Spleen (tissue), 11 donors: ENCODE results near the gene PTPRE. TPM values are rescaled to one million over a fixed set of nuclear protein-coding genes. Genes with fewer than 3 reads are reported as not detected.

Experiments
- DNase-seq: peaks from one replicate; pipeline ENCODE4 v3.0.0-alpha.2; 2020
- H3K27ac ChIP-seq, 8 donors: fragments of 200-600 bp; sonication (generic) in 7 of 8; 1 replicate in 4 of 8; 2 replicates in 4 of 8; pipeline versions ENCODE4 v1.5.0 to v1.8.0; 2016 to 2021; ENCODE audit warnings: inconsistent platforms in 4 of 8, mild to moderate bottlenecking in 4 of 8, moderate library complexity in 1 of 8
- H3K27me3 ChIP-seq, 7 donors: fragments of 200-600 bp; sonication (generic) in 6 of 7; replicated peaks in 1 of 7; 1 replicate in 4 of 7; 2 replicates in 3 of 7; pipeline versions ENCODE4 v1.5.0 to v1.8.0; 2016 to 2021; ENCODE audit warnings: inconsistent platforms in 3 of 7, mild to moderate bottlenecking in 1 of 7
- H3K36me3 ChIP-seq, 6 donors: fragments of 200-600 bp; sonication (generic) in 5 of 6; 1 replicate in 4 of 6; 2 replicates in 2 of 6; pipeline versions ENCODE4 v1.5.0 to v1.8.0; 2016 to 2021; ENCODE audit warnings: inconsistent platforms in 2 of 6
- H3K4me1 ChIP-seq, 6 donors: fragments of 200-600 bp; sonication (generic) in 5 of 6; 1 replicate in 3 of 6; 2 replicates in 3 of 6; pipeline versions ENCODE4 v1.5.0 to v1.8.0; 2016 to 2021; ENCODE audit warnings: inconsistent platforms in 3 of 6
- H3K4me3 ChIP-seq, 8 donors: fragments of 200-600 bp; sonication (generic) in 7 of 8; 1 replicate in 4 of 8; 2 replicates in 4 of 8; pipeline versions ENCODE4 v1.5.0 to v1.8.0; 2016 to 2021; ENCODE audit warnings: inconsistent platforms in 4 of 8, mild to moderate bottlenecking in 4 of 8, moderate library complexity in 2 of 8
- H3K9me3 ChIP-seq, 8 donors: fragments of 200-600 bp; sonication (generic) in 7 of 8; 1 replicate in 4 of 8; 2 replicates in 4 of 8; pipeline versions ENCODE4 v1.5.0 to v1.8.0; 2016 to 2021; ENCODE audit warnings: inconsistent platforms in 4 of 8
- POLR2A ChIP-seq, 3 donors: fragments of 450-650 bp; IDR thresholded peaks; one replicate each; pipeline ENCODE4 v1.5.1; 2017; ENCODE audit warnings: antibody characterized with exemption in 3 of 3, mild to moderate bottlenecking in 1 of 3
- POLR2AphosphoS5 ChIP-seq, 3 donors: sonication (generic); formaldehyde crosslinking; IDR thresholded peaks; one replicate each; pipeline ENCODE4 v1.5.1; 2017; ENCODE audit warnings: antibody characterized with exemption in 3 of 3
- WGBS, 5 donors: extraction: QIAGEN DNeasy Blood & Tissue Kit in 3 of 5; methylation state at CpG; one replicate each; pipeline versions ENCODE4 v1.1.5 to v1.1.7; 2013 to 2018; 5-methylcytosine and 5-hydroxymethylcytosine counted together
- intact Hi-C: fragments of 100-400 bp; cut with DNase I; formaldehyde crosslinking; loops from one replicate; pipeline ENCODE4 v1.15.0; 2023; ENCODE audit warnings: low total_unique reads
- polyA plus RNA-seq, 3 donors: library from polyadenylated mRNA; stranded (reverse); fragments of 200-250 nt; gene quantifications; one replicate each; pipeline ENCODE4 v1.2.1, GENCODE V29; 2013
- total RNA-seq, 7 donors: library from RNA; depleted of rRNA in 3 of 7; stranded (reverse); fragments of >200 nt in 3 of 7; fragmentation: NEBNext Ultra II Directional in 4 of 7; extraction: Animal tissue kit (Norgen Biotek cat#: 25700) in 4 of 7; gene quantifications; one replicate each; pipeline versions ENCODE4 v1.1.0 to v1.2.1, GENCODE V29; 2016 to 2021
- TF ChIP-seq, protein P1 (sequence below), 11 experiments: fragments of 200-600 bp in 7 of 11; fragments of 450-650 bp in 4 of 11; sonication (generic) in 4 of 11; IDR thresholded peaks in 8 of 11; conservative IDR thresholded peaks in 3 of 11; 1 replicate in 7 of 11; 2 replicates in 4 of 11; pipeline versions ENCODE4 v1.4.0 to v1.8.0; 2016 to 2021; ENCODE audit warnings: antibody characterized with exemption in 11 of 11, inconsistent platforms in 4 of 11, mild to moderate bottlenecking in 1 of 11
- donor health status: healthy with polysubstance abuse.
- donor health status: DM: no; HTN: no; CAD: no; lungs with moderate emphysema.
- donor health status: DM: no; HTN: no; CAD: no.
- donor health status: Bipolar disorder and iron deficiency.
- donor health status: healthy.
- donor health status: DM: no; HTN: no; CAD: no.
- donor health status: DM: yes; HTN: yes; CAD: no.

PTPRE gene
- total and polyA plus RNA-seq, 10 donors: 6.2 to 133 (median 70.2) TPM

DNA sequence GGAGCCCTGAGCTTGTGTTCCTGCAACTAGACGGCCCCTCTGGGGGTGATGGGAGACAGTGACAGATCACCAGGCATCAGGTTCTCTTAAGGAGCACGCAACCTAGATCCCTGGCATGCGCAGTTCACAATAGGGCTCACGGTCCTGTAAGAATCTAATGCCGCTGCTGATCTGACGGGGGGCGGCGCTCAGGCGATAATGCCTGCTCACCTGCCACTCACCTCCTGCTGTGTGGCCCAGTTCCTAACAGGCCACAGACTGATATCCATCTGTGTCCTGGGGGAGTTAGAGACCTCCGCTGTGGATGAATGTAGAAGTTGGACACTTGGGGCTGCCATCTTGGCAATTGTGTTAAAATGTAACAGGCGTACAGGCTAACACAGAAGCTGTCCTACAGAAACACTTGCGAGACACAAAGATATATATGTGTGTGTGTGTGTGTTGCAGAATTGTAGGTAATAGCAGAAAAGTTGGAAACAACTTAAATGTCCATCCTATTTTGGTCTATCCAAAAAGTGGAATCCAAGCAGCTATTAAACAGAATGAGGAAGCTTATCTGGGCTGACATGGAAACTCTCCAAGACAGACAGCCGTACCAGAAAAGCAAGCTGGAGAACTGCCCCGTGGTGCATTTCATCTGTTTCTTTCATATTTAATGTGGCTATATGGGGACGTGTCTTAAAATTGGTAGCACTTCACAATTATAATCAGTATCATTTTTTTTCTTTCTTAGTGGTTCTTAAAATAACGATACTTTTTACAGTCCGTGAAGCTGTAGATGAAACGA is 136.5 kb downstream of the PTPRE start:
- Histone ChIP-seq H3K9me3 (no peaks in the 10 kb centered on the region), H3K27ac (no peak overlapping the region), H3K4me1 (peaks cover 8 to 45% (median 35%) of the 10 kb centered on the region in 6 donors), H3K27me3 (no peaks in the 10 kb centered on the region), H3K4me3 (no peak overlapping the region), H3K36me3 (peaks cover 0 to 21% (median 0%) of the 10 kb centered on the region in 6 donors)
- TF ChIP-seq POLR2AphosphoS5 (IDR thresholded peaks at IDR 0.05): no peak
- TF ChIP-seq POLR2A (IDR thresholded peaks at IDR 0.05): no peak
- TF ChIP-seq, protein P1, sequence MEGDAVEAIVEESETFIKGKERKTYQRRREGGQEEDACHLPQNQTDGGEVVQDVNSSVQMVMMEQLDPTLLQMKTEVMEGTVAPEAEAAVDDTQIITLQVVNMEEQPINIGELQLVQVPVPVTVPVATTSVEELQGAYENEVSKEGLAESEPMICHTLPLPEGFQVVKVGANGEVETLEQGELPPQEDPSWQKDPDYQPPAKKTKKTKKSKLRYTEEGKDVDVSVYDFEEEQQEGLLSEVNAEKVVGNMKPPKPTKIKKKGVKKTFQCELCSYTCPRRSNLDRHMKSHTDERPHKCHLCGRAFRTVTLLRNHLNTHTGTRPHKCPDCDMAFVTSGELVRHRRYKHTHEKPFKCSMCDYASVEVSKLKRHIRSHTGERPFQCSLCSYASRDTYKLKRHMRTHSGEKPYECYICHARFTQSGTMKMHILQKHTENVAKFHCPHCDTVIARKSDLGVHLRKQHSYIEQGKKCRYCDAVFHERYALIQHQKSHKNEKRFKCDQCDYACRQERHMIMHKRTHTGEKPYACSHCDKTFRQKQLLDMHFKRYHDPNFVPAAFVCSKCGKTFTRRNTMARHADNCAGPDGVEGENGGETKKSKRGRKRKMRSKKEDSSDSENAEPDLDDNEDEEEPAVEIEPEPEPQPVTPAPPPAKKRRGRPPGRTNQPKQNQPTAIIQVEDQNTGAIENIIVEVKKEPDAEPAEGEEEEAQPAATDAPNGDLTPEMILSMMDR (IDR thresholded peaks at IDR 0.05 in 8 of 11, conservative IDR thresholded peaks at IDR 0.05 in 3 of 11): no peak
- 82 to 87% (median 83%) methylated on average over 12 to 18 of the region's 18 CpGs for WGBS, 5 donors
- peak; percentile 46 for DNase-seq
- intact Hi-C loops: no loop called here

DNA sequence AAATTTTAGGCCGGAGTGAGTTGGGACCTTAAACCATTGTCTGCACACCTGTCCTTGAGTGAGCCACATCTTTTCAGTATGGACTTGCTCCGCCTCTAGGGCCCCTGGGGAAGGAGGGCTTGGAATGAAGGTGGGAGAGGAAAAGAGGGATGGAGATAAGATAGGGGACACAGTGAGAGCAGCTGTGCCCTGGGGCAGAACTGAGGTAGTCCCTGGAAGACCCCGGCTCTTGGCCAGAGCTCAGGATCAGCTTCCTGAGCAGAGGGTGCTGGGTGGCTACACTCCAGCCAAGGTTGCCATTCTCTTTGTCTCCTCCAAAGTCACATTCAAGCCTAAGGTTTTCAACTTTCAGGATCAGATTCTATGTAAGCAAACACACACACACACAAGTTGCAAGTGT is 137.3 kb downstream of the PTPRE start:
- no peaks in the 10 kb centered on the region for H3K27me3 ChIP-seq
- no peak overlapping the region for H3K4me3 ChIP-seq
- H3K9me3 ChIP-seq: no peaks in the 10 kb centered on the region
- 87 to 97% (median 95%) methylated on average over 3 of the region's 3 CpGs for WGBS, 5 donors
- peak; percentile 59 for DNase-seq
- TF ChIP-seq POLR2AphosphoS5 (IDR thresholded peaks at IDR 0.05) (no peak), POLR2A (IDR thresholded peaks at IDR 0.05) (no peak)
- TF ChIP-seq, protein P1 (IDR thresholded peaks at IDR 0.05 in 8 of 11, conservative IDR thresholded peaks at IDR 0.05 in 3 of 11): no peak
- intact Hi-C loops: no loop called here
- peaks cover 13 to 52% (median 42%) of the 10 kb centered on the region in 6 donors for H3K4me1 ChIP-seq
- peaks cover 0 to 28% (median 0%) of the 10 kb centered on the region in 6 donors for H3K36me3 ChIP-seq
- H3K27ac ChIP-seq: peak overlapping the region in 1 of 8 donors; percentile 95

DNA sequence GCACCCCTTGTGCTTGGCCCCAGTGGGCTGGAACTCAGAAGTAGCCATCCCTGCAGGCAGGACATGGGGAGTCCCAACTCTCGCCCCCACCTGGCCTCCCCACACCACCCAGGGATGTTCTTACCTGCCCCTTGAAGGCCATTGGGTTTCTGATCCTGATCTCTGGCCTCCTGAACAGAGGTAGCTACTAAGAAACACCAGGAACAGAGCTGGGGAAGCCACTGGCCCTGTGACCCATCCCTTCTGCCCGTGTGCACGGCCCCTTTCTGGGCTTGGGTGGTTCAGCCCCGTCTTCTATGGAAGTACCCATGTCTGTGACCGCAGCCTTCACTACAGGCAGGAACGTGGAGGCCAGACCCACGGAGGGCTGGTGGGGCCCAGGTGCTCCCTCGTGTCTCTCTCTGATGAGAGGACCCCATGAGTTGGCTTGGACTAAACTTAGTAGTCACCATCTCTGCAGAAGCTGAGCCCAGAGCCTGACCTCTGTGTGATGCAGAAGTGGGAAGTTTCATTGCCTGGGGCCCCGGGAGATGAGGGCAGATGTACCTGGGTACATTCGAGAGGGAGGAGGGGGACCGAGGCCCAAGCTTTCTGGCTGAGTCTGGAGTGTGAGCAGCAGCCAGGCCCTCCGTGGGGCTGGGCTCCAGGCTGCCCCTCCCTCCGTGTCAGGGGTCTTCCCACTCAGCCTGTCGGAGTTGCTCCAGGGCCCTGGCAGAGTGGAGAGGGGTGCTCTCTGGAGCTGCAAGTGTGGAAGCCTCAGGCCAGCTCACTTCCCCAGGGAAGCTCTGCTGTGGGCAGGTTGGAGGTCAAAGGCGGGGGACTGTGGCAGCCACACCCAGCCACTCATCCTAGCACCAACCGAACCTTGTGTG is 138.3 kb downstream of the PTPRE start:
- H3K36me3 ChIP-seq: peaks cover 0 to 38% (median 0%) of the 10 kb centered on the region in 6 donors
- 76 to 90% (median 84%) methylated on average over 11 to 16 of the region's 16 CpGs for WGBS, 5 donors
- peak overlapping the region in 3 of 8 donors; percentile 95 to 96 (median 96) for H3K27ac ChIP-seq
- TF ChIP-seq, protein P1 (IDR thresholded peaks at IDR 0.05 in 8 of 11, conservative IDR thresholded peaks at IDR 0.05 in 3 of 11): no peak
- no peak for TF ChIP-seq POLR2AphosphoS5 (IDR thresholded peaks at IDR 0.05)
- TF ChIP-seq POLR2A (IDR thresholded peaks at IDR 0.05): no peak
- peak; percentile 80 for DNase-seq
- intact Hi-C loops: no loop called here
- peaks cover 15 to 62% (median 50%) of the 10 kb centered on the region in 6 donors for H3K4me1 ChIP-seq
- H3K4me3 ChIP-seq: no peak overlapping the region
- H3K27me3 ChIP-seq: no peaks in the 10 kb centered on the region
- H3K9me3 ChIP-seq: no peaks in the 10 kb centered on the region

DNA sequence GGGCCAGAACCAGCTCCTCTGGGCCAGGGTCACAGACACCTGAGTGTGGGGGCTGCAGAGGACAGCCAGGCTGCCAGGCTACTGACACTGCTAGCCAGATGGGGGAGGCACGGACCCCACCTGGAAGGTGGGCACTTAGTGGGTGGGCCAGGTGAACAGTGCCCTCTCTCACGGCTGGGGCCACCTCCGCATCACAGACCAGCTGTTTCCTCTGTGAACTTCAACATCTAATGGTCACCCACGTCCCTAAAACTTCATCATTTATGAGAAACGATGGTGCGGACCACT is 138.9 kb downstream of the PTPRE start:
- intact Hi-C loops: no loop called here
- no peak for TF ChIP-seq POLR2A (IDR thresholded peaks at IDR 0.05)
- TF ChIP-seq, protein P1 (IDR thresholded peaks at IDR 0.05 in 8 of 11, conservative IDR thresholded peaks at IDR 0.05 in 3 of 11): no peak
- TF ChIP-seq POLR2AphosphoS5 (IDR thresholded peaks at IDR 0.05): no peak
- WGBS, 5 donors: 73 to 95% (median 88%) methylated on average over 5 to 6 of the region's 6 CpGs
- Histone ChIP-seq H3K27me3 (no peaks in the 10 kb centered on the region), H3K36me3 (peaks cover 0 to 43% (median 0%) of the 10 kb centered on the region in 6 donors), H3K4me1 (peaks cover 20 to 68% (median 55%) of the 10 kb centered on the region in 6 donors), H3K4me3 (no peak overlapping the region), H3K9me3 (no peaks in the 10 kb centered on the region), H3K27ac (peak overlapping the region in 3 of 8 donors; percentile 95 to 96 (median 96))
- DNase-seq: no peak
